ENCODE data around the gene PPIH.
"Not testable (repeated sequence)": the region's sequence is repeated elsewhere in the genome, so short reads cannot be mapped to it uniquely, and the experiment has no call there.

The PPIH gene

DNA sequence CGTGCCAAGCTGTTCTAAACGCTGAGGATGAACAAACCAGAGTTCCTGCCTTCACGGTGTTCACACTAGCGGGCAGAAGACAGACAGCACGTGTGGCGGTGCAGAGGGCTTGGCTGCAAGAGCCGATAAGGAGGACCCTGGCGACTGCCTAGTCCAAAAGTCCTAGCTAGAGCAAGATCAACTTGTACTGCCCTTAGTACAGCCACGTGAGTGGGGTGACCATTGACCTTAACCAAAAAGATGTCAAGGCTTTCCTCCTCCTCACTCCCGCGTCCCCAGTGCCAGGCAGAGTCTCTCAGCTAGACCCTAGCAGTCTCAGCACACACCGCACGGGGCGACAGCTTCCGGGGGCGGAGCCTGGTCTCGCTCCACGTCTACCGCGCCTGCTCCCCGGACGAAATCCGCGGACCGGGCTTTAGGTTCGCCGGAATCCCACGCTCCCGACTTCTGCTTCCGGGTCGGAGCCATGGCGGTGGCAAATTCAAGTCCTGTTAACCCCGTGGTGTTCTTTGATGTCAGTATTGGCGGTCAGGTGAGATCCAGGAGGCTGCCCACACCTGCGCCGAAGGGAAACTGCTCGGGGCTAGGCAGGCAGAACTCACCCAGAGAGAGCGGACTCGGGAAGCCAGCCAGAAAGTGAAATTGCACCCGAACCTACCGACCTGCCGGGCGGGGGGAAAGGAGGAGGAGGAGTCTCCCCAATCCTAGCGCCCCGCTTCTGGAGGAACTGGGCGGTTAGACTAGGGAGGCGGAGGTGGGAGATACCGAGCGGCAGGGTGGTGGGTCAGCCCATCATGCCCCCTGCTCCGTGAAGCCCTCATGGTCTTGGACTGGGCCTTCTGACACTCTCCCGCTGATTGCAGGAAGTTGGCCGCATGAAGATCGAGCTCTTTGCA, at the start of gene PPIH:
TSS of gene PPIH (plus strand) at position 443 of the 896 bp plus-strand sequence. CDS start at position 467, 24 bp downstream.
- peak; percentile 88 for DNase-seq

DNA sequence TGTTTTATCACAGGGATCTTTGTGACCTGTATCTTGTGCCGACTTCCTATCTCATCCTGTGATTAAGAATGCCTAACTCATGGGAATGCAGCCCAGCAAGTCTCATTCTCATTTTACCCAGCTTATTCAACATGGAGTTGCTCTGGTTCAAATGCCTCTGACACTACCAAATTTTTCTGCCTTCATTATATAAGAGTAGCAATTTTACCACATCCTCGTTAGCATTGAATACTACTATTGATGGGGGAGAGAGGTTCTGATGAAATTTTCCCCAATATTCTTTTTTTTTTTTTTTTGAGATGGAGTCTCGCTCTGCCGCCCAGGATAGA, 44.5 kb upstream of the PPIH start:
- no peak for DNase-seq

DNA sequence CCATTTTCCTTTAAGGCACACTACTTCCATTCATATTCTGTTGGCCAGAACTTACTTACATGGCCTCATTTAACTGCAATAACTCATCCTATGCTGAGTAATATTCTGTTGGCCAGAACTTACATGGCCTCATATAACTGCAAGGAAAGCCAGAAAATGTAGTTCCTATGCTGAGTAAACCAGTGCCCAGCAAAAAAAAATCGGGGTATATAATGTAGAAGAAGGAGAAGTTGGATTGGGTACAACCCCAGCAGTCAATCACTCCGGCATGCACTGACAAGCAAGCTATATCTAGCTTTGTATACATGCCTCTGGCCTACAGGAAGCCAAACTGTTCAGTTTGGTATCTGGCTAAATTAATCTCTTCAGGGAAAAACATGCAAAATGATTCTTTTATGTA, 39.4 kb upstream of the PPIH start:
- peak; percentile 32 for DNase-seq

DNA sequence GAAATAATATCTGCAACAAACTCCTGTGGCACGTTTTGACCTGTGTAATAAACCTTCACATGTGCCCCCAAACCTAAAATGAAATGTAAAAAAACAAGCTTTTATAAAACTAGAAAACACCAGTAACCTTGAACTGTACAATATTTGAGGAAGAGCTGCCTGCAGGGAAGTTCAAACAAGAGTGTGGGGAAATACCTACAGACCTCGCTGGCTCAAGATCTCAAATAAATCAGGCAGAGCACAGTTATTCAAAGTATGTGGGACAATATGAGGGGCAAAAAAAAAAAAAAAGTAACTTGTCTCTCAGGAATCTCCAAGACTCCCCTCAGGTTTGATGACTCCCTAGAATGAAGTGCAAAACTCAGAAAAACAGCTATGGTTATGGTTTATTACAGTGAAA, 37.9 kb upstream of the PPIH start:
- DNase-seq: no peak

DNA sequence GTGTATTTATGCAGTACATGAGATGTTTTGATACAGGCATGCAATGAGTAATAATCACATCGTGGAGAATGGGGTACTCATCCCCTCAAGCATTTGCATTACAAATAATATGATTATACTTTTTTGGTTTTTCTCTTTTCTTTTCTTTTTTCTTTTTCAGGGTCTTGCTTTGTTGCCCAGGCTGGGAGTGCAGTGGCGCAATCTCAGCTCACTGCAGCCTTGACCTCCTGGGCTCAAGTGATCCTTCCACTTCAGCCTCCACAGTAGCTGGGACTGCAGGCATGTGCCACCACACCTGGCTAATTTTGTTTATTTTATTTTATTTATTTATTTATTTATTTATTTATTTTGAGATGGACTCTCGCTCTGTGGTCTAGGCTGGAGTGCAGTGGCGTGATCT, 37.0 kb upstream of the PPIH start:
- not testable (repeated sequence) for DNase-seq

DNA sequence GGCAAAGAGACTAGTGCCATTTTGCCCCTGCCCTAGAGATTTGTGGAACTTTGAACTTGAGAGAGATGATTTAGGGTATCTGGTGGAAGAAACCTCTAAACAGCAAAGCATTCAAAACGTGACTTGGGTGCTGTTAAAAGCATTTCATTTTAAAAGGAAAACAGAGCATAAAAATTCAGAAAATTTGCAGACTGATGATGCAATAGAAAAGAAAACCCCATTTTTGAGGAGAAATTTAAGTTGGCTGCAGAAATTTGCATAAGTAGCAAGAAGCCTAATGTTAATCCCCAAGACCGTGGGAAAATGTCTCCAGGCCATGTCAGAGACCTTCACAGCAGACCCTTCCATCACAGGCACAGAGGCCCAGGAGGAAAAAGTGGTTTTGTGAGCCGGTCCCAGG, 31.0 kb upstream of the PPIH start:
- DNase-seq: not testable (repeated sequence)

DNA sequence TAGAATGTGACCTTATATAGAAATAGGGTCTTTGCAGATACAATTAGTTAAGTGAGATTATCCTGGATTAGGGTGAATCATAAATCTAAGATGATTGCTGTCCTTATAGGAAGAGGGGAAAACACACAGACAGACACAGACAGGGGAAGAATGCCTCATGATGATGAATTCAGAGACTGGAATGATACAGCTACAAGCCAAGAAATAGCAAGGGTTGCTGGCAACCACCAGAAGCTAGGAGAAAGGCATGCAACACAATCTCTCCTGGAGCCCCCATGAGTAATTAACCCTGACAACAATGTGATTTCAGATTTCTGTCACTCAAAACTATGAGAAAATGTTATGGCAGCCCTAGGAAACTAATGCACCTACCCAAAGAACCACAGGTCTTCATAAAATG, 19.1 kb upstream of the PPIH start:
- DNase-seq: peak; percentile 70

DNA sequence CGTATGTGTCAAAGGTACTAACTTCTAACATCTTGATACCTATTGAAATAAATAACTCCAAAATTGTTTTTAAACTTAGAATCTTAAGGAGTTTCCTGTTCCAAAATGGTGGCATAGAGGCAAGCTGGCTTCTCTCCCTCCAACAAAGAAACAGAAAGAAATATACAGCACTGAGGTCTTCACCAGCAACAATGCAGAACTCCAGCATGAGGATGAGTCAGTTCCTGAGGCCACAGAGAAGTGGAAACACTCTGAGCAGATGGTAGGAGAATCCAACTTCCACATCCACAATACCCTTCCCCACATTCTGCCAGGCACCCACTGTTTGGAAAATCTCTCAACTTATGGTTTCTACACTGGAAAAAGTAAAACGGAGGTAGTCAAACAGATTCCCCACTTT, 12.2 kb upstream of the PPIH start:
- DNase-seq: no peak

DNA sequence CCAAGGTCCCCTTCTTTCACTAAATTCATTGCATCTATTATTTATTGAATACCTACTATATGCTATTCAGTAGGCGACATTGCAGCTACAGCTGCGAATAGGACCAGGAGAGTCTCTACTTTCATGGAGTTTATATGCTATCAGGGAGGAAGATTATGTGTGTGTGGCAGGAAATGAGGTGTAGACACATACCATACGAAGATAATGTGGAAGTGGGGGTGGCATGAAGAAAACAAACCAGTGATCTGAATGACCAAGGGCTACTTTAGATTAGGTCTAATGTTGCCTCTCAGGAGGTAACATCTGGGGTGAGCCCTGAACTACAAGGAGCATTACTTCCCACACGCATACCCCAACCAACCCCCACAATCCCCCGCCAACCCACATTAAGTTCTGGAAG, 1.0 kb upstream of the PPIH start:
- no peak for DNase-seq

DNA sequence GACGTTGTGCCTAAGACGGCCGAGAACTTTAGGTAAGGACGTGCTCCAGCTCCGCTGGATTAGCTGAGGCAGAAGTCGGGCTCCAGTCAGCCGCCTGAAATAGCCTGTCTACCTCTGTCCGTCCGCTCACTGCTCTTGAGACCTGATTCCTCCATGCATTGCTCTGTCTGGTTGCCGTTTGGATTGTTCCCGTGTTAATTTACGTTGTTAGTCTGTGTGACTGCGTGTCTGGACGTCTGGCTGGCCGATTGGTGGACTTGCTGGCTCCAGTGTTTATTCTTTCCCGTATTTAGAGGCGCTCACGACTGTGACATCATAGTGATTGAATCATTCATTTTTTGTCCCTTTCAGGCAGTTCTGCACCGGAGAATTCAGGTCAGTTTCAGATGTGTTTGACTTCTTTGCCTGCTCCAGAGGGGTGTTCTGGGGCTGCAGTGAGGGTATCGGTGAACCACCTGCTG, 684 bp downstream of the PPIH start:
- DNase-seq: no peak

DNA sequence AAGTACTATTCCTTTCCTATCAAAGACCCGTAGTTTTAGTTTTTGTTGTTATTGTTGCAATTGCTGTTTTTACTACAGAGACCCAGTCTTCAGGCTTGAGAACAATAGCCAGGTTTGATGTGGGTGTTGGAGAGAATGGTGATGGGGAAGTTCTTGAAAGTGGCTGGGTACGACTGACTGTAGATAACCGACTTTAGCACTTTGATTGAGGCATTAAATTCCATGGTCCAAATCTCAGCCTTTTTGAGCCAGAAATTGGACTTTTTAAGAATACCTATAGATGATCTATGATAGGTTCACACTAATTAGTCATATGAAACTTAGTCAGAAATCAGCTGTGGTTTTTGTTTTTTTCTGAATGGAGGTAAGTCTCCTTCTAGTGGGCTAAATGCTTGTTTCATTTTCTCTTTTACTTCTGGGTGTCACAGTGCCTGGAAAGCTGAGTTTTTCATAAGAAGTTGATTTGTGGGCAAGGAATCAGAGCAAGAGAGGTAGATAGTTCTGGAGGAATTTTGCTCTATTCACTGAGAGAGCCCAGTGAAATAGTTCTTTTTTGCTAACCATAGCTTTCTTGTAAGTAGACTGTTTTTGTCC, 2.8 kb downstream of the PPIH start:
- no peak for DNase-seq

DNA sequence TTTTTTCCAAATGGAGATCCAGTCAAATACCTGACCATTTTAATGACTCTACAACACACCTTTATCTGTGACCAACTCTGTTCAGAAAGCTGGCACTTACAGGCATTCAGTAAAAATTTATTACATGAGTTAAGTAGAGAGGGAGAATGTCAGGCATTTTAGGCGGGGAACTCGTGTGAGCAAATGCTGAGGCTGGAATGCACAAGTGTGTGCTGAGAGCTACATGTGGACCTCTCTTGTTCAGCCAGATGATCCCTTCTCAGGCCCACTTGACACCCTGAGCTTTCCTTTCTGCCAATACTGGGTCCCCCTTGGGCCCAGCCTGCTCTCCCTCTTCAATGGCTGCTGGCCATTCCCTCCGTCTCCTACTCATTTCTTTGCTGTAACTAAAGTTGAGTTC, 11.7 kb downstream of the PPIH start:
- no peak for DNase-seq

DNA sequence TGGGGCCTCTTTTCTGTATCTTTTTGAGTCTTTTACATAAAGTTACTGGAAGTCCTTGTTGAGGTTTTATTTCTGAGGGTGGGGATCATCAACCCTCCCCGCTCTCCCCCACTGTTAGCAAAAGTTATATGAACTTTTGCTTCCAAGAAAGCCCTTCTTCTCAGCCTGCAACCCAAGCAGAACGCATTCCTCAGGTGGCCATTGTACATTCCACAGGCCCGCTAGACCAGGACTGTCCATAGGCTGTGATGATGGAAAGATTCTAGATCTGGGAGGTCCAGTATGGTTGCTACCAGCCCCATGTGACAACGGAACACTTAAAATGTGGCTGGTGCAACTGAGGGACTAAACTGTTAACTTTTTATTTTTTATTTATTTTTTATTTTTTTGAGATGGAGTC, 12.2 kb downstream of the PPIH start:
- no peak for DNase-seq

DNA sequence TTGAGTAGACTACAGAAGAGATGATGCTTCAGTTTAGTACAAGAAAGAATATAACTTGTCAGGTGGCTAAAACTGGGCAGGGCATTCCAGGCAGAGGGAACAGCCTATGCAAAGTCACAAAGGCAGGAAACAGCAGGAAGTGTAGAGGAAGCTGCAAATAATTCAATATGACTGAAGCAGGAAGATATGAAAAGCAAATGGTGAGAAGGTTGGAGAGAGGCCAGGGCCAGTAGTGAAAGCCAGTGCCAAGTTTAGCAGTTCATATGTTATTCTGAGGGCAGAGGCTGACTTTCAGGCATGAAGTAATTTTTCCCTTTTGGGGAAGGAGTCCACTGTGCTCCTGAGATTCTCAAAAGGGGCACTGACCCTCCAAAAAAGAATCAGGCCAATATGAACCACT, 16.0 kb downstream of the PPIH start:
- no peak for DNase-seq

DNA sequence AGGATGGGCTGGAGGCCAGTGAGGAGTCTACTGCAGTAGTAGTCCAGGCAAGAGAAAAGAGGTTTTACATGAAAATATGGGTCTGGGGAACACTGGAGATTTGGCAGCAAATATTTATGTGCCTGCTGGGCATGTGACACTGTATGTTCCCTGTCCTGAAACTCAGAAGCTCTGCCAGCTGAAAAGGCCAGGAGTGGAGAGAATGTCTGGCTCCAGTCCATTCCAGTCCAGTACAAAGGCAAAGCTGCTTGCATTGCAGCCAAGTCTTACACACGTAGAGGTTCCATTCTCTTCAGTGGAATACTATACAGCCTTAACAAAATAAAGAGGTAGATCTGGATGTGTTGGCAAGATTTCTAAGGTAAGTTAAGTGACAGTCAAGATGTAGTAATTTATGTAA, 16.5 kb downstream of the PPIH start:
- DNase-seq: no peak

DNA sequence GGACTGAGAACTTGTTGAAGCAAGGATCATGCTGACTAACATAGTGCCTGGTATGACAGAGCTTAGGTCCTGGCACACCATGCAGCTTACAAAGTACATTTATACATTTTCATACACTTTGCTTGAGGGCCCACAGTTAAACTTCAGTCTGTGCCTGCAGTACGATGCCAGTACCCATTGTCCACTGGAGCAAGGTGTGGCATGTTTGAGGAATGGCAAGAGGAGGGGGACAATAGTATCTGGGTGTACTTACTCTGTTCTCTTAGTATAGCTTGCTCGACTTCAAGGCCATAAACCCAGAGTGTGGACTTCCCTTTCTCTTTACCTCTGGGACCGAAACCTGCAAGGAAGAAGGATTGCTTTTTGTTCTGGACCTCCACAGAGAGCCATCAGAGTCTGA, 17.2 kb downstream of the PPIH start:
- DNase-seq: no peak

DNA sequence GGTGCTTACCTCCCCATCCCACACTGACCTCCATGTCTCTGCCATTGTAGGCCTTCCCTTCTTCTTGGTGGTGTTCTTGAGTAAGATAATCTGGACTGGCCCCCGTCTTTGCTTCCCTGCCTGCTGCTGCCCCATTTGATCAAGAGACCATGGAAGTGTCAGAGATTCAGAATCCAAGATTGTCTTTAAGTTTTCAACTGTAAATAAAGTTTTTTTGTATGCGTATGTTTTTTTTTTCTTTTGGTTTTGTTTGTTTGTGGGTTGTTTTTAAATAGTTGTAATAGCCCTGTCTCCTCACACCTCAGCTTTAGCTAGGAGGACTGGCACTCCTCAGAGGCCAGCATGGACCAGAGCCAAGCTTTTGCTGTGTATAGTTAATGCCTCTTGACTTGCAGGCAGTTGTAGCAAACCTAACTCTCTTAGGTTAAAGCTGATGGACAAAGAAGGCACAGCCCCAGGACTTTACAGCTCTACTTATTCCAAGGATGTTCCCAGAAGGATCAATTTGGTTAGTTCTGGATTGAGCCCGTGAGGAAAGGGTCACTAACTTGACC, 18.4 kb downstream of the PPIH start:
- DNase-seq: no peak

DNA sequence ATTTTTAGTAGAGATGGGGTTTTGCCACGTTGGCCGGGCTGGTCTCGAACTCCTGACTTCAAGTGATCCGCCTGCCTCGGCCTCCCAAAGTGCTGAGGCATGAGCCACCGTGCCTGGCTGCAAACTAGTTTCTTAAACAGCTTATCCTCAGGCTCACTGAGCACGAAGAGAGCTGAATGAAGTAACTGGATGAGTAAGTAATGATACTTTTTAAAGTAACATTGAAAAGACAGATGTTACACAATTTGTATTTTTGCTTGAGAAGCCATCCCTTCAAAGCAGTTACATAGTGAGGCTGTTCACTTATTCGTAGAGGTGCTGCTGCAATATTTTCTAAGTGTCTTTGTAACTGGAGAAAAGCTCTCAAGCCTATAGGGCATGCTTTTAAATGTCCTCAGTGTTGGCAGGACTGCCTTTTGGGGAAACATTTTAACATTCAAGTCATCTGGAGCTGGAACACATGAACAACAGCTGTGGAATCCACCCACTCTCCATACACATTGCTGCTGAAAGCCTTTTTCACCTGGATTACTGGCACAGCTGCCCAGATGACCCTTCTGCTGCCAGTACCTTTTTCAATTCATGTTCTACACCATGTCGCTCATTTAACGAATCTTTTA, 21.3 kb downstream of the PPIH start:
- peak; percentile 20 for DNase-seq

DNA sequence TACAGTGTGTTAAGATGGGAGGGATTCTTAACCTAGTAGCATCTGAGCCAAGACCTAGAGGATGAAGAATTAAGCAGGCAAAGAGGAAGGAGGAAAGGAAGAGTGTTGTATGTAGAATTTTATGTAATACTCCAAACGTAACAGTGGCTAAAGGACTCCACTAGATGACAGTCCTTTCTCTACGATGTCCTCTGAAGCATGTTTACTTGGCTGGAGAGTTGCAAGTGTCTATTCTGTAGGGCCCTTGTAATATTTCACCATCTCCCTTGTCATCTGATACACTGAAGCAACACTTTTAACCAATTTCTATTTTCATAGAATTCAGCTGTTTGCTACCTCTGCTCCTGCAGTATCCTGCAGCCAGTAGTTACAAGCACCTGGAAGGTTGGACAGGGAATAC, 21.8 kb downstream of the PPIH start:
- no peak for DNase-seq

DNA sequence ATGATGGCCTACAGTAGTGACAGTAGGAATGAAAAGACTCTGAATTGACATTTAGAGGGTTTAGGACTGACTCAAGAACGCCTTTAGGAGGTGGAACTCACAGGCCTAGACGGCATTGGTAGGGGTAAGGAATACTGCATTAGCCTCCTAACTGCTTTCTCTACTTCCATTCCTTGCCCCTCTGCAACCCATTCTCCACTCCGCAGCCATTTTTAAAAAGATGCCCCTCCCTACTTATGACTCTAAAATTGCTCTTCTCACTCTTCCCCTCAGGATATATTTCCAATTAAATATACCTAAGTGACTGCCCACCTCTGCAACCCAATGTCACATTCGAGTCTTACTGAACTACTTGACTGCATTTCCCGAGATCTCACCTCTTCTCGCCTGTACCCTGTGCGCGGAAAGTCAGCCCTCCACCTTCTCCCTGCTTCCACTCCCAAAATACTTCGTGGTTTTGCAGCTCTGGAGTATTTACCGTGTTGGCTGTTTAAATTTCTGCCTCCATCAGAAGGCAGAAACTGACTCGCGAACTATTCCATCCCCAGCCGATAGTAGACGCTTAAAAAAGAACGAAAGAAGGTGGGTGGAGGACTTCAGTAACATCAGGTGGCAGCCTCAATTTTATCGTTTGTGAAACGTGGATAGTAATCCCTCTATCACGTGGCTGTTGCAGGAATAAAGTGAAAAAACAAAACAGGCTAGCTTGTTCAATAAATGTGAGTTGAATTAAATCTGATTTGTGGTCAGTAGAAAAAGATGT, 22.9 kb downstream of the PPIH start:
- DNase-seq: peak; percentile 12

DNA sequence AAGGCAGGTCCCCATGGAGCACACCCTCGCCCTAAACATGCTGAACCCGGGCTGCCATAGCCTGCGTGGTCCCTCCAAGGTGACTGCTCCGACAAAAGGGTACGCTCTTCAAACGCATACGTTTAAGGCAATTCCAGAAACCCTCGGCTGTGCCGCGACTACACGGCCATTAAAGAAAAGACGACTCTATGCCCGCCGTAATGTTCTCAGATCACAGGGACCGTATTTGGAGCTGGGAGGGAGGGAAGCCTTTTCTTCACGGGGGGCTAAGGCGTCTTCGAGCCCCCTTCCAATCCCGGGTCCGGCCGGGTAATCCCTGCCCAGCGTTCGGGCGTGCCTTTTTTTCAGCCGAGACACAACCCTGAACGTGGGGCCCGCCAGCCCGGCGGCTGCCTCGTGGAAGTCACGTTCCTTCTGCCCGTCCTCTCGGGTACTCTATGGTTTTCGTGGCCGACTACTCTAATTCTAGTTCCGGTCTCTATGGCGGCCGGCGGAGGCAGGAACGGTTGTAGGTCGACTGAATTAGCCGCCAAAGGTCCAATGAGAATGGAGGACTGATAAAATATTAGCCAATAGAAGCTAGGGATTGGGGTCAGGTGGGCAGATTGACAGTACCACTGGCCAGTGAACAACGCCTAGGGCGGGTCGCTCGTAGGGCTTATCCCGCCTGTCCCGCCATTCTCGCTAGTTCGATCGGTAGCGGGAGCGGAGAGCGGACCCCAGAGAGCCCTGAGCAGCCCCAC, 23.7 kb downstream of the PPIH start, which contains the start of gene YBX1:
TSS of gene YBX1 (plus strand) at position 678 of the 743 bp plus-strand sequence. CDS start 148 bp downstream, outside the sequence.
- peak; percentile 99 for DNase-seq

DNA sequence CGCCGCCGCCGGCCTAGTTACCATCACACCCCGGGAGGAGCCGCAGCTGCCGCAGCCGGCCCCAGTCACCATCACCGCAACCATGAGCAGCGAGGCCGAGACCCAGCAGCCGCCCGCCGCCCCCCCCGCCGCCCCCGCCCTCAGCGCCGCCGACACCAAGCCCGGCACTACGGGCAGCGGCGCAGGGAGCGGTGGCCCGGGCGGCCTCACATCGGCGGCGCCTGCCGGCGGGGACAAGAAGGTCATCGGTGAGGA, 24.2 kb downstream of the PPIH start:
- not testable (repeated sequence) for DNase-seq
